Nucleus accumbens (tissue), 56 donors: ENCODE measurements around the gene KPNA4.

Experiments
- DNase-seq, 56 donors: peaks; one replicate each; lab custom pipeline; 2025; lab: John Stamatoyannopoulos, UW

The KPNA4 gene

DNA sequence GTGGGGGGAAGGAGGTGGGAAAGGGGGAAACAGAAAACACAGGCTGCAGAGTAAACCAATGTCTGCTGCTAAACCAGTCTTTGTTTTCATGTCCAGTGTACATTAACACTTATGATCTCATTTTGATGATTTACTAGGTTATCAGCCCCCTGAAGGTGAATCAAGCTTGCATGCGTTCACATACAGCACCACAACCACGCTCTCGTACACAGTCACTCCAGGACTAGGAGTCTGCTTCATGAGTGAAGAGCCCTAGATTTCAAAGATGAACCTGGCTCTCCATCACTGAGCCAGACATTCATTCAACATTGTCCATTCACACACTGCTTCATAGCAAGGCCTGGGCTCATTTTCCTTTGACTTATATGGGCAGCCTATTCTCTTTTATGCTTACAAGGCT, 64.0 kb downstream of the KPNA4 start:
- DNase-seq: no peak

DNA sequence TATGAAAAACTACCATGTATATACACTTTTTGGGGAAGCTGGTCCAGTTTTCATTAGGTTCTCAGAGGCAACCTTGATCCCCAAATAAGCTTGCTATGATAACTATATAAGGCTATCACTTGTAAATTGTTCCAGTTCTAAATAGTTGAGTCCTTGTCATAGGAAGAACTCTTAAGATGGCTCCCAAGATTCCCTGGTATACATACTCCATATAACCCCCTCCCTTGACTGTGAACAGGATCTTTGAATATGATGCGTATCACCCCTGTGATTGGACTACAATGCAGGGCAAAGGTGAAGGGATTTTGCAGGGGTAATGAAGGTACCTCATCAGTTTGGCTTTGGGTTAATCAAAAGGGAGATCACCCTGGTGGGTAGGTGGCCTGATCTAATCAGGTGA, 67.2 kb downstream of the KPNA4 start:
- no peak for DNase-seq

DNA sequence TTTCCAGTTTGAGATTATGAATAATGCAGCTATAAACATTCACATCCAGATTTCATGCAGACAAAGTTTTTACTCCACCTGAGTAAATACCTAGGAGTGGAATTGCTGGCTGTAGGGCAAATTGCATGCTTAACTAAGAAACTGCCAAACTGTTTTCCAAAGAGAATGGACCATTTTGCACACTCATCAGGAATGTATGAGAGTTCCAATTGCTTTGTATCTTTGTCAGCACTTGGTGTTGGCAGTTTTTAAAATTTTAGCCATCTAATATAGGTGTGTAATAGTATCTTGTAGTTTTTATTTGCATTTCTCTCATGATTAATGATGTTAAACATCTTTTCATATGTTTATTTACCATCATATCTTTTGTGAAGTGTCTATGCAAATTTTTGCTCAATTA, 75.2 kb downstream of the KPNA4 start:
- no peak for DNase-seq

DNA sequence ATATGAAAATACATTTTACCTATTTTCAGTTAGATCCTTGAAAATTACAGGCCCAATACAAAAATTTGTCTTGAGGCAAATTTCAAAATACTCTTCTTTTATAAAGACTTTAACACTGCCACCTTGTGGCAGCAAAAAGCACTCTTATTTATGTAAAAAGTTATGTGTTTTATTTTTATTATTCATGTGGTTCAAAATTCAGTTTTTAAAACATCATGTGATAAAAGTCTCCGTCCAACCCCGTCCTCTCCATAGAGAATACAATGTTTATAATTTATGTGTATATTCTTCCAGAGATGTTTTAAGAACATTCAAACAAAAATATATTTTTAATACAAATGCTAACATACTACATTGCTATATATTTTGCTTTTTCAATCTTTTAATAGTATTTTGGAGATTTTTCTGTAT, 78.9 kb downstream of the KPNA4 start:
- DNase-seq: peak in 1 of 56 donors; percentile 8

DNA sequence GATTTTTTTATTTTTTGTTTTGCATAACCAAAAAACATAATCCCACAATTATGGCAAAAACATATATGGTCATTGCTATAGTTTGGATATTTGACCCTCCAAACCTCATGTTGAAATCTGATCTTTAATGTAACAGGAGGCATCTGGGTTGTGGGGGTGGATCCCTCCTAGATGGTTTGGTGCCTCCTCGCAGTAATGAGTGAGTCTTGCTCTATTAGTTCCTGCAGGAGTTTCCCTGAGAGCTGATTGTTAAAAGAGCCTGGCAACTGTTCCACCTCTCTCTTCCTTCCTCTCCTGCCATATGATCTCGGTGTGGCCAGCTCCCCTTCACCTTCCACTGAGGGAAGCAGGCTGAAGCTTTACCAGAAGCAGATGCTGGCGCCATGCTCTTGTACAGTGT, 82.6 kb downstream of the KPNA4 start:
- DNase-seq: no peak

DNA sequence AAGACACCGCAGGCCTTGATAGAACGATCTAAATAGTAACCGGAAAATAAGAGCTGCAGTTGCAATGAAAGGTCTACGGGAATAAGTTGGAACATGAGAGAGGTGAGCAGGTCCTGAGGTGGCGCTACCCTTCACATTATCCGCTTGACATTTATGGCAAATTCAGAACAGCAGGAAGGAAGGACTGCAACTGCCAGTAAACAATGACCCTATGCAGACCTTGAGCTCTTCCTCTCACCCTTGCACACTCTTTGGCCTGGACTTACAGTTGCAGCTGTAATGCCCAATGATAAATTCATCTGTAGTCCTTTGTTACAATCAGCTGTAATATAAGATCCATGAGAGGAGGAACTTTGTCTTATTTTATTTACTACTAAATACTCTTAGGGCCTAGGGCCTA, 83.5 kb downstream of the KPNA4 start:
- DNase-seq: no peak

DNA sequence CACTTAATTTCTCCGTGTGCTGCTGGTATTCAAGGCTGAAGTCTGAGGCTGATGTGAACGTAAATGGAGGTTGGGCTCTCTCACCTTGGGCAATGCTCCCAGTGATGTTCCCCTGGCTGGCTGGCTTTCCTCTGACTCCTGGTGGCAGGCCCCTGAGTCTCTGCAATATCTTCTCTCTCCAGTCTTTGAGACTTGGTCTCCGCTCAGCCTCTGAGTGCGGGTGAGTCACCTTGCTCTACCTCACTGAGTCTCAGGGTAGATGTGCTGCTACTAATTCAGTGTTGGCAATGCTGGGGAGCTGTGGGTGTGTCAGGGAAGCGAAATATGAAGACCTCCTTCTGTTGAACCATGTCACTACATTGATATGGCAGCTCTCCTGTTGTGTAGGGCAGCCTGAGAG, 84.4 kb downstream of the KPNA4 start:
- no peak for DNase-seq

DNA sequence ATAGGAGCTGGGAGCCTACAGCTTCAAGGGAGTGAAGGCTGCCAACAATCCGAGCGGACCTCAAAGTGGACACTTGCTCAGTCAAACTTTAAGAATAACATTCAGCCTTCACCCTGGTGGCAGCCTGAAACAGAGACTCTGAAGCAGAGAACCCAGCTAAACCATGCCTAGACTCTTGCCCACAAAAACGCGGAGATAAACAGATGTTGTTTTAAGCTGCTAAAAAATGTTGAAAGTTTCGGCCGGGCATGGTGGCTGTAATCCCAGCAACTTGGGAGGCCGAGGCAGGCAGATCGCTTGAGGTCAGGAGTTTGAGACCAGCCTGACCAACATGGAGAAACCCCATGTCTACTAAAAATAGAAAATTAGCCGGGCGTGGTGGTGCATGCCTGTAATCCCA, 86.0 kb downstream of the KPNA4 start:
- DNase-seq: no peak

DNA sequence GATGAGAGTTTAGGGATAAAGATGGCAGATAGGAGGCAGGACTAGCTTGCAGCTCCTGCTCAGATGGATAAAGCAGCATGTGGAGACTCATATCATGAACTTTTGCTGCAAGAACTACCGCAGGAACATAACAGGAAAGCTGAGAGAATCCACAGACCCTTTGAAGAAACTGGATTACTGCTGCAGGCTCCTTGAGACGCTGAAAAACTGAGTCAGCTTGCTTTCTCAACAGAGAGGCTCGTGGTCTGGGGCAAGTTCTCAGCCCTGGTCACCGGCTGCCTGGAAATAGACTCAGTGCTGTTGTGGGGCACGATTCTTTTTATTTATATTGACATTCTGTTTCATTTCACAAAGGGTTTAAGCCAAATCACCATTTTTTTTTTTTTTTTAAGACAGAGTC, 87.0 kb downstream of the KPNA4 start:
- DNase-seq: no peak

DNA sequence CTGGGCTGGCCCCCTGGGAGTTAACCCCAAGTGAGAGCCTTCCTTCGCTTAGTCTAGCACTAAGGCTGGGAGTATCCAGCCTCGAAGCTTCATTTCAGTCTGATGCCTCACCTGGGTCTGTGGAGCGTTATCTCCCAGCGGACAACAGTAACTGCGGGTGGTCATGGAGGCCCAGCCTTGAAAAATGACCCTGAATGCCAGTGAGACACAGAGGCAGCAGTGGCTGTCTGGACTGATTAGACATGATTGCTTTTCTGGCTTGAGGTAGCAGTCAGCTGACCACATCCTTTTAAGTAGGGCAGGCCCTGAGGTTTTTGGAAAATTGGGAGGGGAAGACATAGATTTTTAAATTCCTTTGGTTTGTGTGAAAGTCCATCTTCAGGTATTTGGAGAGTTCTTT, 87.6 kb downstream of the KPNA4 start:
- no peak for DNase-seq

DNA sequence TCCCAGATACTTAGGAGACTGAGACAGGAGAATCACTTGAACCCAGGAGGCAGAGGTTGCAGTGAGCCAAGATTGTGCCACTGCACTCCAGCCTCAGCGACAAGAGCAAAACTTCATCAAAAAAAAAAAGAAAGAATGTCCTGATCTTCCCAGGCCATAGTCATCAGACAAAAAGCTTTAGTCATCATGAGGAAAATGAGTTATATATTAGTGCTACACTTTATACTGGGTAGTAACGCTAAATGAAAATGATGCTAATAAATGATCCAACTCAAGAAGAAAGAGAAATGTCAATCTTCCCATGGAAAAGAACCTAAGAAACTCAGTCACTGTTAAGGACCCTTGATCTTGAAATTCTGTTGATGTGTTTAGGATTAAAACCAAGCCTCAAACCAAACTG, 89.5 kb downstream of the KPNA4 start:
- no peak for DNase-seq

DNA sequence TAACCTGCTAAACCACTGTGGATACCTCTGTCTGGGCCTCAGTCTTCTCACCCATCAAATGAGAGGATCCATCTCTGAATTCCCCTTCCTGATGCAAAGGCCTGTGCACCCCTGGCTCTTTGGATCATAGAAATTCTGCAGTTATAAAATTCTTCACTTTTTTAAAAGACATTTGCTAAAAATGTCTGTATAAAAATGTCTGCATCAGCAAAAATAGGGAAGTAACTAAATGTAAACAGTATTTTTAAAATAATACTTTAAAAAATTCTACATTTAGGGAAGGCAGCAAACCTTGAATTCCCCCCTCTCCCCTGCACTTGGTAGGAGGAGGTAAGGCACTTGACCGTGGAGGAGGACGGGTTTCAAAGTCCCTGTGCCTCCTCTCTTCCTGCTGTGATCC, 90.2 kb downstream of the KPNA4 start:
- no peak for DNase-seq

DNA sequence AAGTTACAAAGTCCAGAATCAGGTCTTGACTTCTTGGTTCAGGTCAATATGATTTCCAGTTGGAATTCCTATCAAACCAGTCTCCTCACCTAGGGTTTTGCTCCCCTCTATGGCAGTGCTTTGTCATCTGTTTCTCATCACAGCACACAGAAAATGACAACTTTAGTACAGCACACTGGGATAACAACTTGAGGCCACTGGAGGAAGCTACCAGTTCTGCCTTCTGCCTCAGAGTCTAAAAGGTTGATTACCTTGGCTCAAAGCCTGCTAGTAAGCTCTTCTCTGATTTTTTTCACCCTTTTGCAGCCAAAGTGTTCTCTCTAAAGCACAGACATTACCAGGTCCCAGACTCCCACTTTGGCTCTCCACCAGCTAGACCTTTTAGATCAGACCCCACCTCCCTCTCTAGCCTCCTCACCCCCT, 90.9 kb downstream of the KPNA4 start:
- no peak for DNase-seq

DNA sequence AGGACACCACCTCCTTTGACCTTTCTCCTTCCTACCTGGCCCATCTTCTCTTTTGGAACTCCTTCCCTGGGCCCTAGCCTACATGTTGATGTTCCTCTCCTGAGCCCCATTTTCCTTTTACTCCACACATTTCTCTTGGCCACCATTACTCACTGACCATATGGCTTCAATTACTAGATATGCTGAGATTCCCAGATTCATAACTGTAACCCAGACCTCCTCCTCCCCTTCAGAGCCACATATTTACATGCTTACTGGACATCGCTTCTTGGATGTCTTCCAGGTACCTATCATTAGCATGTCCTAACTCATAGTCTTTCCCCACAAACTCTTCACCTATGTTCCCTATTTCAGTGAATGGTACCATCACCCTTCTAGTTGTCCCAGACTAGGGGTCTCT, 91.4 kb downstream of the KPNA4 start:
- no peak for DNase-seq

DNA sequence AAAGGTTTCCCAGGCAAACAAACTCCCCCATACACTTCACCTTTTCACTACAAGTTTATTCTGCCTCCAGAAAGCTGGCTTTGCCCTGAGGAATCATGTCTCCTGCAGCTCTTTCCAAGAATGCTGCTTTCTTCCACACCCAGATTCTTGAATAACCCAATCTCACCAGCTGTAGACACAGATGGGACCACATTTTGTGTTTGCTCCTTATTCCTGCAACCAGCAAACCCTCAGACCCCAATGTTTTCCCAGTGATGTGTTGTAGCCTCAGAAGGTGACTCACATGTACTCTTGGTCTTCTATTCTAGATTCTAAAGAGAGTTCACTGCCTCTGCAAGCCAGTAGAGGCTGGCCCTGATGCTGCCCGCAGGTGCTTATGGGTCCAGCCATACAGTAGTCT, 92.2 kb downstream of the KPNA4 start:
- DNase-seq: no peak

DNA sequence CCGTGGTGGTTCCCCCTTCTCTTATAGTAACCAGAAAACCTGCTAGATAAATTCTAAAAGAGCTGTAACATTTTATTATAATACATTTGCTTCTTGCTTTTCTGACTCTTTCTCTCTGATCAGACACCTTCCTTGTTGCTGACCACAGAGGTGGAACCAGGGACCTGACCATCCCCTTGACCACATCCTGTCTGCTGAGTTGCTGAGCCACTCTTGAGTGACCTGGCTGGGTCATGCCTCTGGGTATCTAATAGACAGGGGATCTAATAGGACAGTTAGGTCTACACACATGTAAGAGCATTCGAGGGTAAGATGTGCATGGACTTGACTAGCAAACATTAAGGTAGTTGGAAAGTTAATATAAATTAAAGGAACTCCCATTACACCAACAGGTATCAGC, 93.0 kb downstream of the KPNA4 start:
- no peak for DNase-seq

DNA sequence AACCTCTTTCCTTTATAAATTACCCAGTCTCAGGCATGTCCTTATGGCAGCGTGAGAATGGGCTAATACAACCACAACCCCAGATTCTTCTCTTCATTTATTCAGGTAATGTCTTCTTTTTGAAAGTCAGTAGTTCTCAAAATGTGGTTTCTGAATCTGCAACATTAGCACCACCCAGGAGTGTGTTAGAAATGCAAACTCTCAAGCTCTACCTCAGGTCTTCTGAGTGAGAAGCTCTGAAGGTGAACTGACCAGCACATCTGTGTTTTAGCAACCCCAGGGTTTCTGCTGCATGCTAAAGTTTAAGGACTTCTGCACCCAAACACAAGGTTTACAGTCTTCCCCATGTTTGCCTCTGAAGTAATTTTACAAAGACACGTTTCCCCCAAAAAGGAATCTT, 93.5 kb downstream of the KPNA4 start:
- no peak for DNase-seq

DNA sequence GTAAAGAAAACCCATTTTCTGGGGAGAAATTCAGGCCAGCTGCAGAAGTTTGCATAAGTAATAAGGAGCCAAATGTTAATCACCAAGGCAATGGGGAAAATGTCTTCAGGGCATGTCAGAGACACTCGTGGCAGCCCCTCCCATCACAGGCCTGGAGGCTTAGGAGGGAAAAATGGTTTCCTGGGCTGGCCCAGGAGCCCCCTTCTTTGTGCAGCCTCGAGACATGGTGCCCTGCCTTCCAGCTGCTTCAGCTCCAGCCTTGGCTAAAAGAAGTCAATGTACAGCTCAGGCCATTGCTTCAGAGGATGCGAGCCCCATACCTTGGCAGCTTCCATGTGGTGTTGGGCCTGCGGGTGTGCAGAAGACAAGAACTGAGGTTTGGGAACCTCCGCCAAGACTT, 95.2 kb downstream of the KPNA4 start:
- no peak for DNase-seq

DNA sequence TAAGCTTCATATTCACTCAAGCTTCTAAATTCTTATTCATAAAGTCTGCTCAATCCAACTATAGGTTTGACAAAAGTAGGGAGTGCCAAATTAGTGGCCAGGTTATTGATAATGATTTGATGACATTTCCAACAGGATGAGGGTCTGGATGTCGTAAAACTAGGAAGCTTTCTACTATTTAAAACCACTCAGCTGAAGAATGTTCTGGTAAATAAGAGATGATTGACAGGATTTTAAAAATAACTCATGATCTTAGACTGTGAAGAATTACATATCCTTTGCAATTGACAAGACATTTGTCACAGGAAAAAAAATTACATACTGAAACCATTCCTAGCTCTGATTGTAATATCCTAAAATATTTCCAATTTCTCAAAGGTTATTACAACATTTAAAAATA, 100.4 kb downstream of the KPNA4 start:
- no peak for DNase-seq

DNA sequence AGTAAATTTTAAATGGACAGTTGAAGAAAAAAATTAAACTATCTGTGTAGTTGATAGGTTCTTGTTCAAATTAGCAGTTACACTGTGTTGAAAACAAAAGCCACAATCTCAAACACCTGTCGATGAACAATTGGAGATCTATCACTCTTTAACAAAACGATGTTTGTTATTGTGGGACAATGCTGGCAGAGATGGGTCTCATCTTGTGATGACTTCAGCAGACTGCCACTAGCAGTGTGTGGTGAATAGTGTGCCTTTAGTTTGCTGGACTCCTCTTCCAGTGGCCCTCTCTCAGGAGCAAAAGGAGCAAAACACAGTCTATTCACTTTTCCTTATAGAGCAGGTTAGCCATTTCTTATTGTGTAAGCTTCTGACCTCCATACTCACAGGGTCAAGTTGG, 101.0 kb downstream of the KPNA4 start:
- peak in 44 of 56 donors; percentile 4 to 85 (median 50) for DNase-seq

DNA sequence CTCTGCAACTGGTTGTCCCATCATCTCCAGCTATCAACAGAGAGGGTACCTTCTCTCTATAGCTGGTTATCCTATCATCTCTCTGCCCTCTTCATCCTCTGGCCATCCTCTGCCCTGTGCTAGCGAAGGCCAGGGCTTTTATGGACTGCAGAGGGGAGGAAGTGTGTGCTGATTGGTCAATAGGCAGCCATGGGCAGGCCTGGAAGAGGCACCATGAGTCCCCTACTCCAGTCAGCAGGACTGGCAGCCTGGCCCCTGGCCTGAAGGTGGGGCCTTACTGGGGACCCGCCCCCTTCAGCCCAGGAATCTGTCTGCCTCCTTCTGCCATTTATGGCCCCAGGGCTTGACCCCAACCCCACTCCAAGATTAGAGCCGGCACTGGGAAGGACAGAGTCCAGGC, 105.3 kb downstream of the KPNA4 start:
- DNase-seq: no peak

DNA sequence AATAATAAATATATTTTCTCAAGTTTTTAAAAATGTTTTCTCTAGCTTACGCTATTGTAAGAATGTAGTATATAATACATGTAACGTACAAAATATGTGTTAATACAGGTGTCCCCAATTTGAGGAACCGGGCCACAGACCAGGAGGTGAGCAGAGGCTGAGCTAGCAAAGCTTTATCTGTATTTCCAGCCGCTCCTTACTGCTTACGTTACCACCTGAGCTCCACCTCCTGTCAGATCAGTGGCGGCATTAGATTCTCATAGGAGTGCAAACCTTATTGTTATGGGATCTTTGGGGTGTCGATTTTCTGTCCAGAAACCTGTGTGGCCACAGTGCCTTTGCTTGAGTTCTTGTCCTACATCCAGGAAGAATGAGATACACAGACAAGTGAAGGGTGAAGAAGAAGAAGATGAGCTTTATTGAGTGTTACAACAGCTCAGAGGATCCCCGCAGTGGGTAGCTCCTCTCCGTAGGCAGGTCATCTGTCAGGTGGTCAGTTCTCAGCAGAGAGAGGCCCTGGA, 105.9 kb downstream of the KPNA4 start:
- DNase-seq: no peak

DNA sequence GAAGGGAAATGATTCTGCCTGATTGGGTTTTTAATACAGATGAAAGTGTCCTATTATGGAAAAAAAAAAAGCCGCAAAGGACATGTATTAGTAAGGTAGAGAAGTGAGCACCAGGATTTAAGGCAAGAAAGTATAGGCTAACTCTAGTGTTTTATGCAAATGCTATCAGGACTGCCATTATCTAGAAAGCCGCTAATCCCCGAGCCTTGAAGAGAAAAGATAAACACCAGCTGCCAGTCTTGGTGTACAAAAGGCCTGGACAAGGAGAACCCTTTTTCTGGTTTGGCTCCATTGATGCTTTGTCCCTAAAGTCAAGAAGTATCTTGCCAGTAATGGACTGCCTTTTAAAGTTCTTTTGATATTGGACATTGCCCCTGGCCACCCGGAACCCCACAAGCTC, 107.2 kb downstream of the KPNA4 start:
- no peak for DNase-seq

DNA sequence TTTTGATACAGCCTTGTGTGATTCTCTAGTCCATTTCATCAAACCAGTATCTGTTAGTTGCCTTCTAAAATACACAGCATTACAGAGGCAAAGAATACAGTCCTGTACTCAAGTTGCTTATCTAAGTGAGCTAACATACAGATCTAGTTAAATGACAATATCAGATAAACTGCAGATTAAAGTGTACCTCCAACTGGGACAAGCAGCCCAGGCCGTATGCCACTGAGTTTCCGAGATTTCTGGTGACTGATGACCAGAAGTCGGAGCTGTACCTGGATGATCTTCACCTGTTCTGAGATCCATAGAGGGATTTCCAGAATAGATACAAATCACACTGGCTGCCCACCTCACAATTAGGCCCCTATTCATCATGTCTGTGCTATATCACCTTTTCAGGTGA, 109.5 kb downstream of the KPNA4 start:
- DNase-seq: no peak
